Measurements from ENCODE around the gene SLC23A1.
"Not testable (repeated sequence)": the region's sequence is repeated elsewhere in the genome, so short reads cannot be mapped to it uniquely, and the experiment has no call there.

SLC23A1 gene

GRCh38 chr5:139389701-139390638 is 6.9 kb upstream of the SLC23A1 start, which contains the start of gene MZB1:
Gene MZB1, minus strand, starts transcription at chr5:139389913. Its CDS starts 57 bp downstream, at chr5:139389856.
- DNase-seq (ENCODE audit: low spot score), result peak; percentile 96

- peak; percentile 91 for DNase-seq (ENCODE audit: low spot score)
These were observed 5.2 kb upstream of the SLC23A1 start for GRCh38 chr5:139388198-139388821.

DNA sequence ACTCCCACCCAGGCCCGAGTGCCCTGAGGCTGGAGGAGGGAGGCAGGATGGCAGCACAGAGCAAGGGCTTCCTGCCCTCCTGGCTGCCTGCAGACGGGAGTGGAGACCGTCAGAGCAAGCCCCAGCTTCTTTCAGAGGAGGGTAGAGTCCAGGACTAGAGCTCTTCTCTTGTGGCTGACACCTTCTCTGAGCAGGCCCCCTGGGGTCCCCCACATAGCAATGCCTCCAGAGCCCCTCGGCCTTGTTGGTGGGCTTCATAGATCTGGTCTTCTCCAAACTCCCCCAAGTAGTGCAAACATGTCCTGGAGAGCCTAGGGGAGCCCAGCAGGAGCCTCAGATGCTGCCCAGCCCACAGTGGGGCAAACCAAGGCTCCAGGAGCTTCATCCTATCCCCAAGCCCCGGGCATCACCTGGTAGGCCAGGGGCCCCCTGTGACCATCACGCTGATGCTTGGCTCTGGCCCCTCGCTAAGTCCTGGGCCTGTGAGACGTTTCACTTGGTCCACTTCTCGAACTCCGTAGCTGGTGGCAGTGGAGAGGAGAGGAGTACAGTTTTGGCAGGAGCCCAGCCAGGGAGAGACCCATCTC is 4.6 kb upstream of the SLC23A1 start:
- DNase-seq (ENCODE audit: low spot score), result peak; percentile 48

DNA sequence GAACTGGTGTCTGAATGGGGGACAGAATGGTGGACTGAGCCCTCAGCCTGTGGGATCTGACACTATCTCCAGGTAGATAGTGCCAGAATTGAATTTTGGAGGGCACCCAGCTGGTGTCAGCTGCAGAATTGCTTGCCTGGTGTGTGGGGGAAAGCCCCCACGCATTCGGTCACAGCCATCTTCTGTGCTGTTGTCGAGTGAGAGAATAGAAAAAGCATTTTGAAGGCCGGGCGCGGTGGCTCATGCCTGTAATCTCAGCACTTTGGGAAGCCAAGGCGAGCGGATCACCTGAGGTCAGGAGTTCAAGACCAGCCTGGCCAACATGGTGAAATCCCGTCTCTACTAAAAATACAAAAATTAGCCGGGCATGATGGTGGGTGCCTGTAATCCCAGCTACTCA is 3.9 kb upstream of the SLC23A1 start:
- DNase-seq (ENCODE audit: low spot score), result not testable (repeated sequence)

DNA sequence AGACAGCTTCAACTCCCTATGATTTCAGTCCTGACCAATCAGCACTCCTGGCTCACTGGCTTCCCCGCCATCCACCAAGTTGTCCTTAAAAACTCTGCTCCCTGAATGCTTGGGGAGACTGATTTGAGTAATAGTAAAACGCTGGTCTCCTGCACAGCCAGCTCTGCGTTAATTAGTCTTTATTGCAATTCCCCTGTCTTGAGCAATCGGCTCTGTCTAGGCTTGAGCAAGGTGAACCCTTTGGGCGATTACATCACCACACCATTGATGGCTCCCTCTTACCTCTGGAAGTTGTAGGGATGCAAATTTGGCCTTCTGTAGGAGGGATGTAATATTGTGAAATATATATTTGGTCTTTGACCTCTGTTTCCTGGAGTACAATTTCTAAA is 2.9 kb upstream of the SLC23A1 start:
- DNase-seq (ENCODE audit: low spot score), result no peak

DNA sequence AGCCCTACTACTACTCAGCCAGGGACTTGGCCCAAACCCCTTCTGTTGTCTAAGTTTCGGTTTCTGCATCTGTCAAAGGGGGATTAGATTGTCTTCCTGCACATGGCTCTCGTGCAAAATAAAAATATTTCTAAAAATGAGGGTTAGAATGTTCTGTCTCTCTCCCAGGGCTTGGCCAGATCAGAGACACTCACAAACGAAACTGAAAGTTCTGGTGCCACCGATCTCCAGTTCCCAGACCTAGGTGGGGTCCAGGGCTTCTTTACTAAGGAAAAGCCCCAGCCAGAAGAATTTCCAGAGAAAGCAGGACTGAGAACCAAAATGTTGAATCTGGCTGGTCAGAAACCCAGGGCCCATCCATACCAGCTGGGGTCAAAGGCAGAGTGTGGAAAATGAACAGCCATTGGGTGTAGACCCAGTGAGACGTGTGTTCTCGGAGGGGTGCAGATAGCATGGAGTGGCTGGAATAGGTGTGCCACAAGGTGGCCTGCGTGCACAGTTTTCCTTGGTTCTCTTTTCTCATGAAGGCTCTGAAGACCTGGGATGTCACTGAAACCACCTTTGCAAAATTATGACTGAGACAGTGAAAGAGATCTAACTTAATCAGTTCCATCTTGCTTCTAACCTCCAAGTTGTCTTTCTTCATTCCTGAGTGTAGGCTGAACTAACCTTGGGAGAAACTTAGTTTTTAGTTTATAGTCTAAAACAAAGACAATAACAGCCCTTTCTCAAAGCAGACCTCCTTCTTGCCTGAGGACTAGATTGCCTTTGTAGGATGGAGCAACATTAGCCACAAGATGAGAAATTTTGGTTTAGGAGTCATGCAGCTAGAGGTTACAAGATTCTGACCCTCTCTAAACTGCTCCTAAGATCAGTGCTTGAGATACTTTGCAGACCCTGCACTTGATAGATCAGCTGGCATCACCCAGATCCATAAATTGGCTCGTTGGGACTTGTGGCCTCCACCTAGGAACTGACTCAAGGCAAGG is 2.3 kb upstream of the SLC23A1 start:
- peak; percentile 59 for DNase-seq (ENCODE audit: low spot score)

- DNase-seq (ENCODE audit: low spot score), result no peak
These were observed 1.5 kb upstream of the SLC23A1 start for GRCh38 chr5:139384591-139385051.

DNA sequence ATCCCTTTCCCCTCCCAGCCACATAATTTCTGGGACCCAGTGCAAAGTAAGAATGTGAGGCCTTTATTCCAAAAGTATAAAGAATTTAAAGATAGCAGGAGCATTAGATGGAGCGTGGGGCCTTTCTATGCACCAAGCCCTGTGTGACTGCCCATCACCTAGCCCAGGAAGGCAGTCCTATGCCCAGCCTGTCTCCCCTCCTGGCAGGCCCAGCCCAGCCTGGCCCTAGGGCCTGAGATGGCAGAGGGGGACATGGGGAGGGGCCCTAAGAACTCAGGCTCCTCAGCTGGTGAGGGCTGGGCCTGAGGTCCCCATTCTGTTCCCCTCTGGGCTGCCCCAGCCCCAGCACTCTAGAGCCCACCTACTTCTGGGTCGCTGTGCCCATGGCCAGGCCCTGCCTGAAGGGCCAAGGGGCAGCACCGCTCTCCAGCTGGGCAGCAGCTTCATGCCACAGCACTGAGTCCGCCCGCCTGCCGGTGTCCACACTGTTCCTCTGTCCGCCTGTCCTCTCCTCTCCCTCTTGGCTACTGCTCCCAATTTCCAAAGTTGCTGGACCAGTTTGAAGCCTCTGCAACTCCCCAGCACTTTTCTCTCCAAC is 995 bp upstream of the SLC23A1 start:
- DNase-seq (ENCODE audit: low spot score), result no peak

DNA sequence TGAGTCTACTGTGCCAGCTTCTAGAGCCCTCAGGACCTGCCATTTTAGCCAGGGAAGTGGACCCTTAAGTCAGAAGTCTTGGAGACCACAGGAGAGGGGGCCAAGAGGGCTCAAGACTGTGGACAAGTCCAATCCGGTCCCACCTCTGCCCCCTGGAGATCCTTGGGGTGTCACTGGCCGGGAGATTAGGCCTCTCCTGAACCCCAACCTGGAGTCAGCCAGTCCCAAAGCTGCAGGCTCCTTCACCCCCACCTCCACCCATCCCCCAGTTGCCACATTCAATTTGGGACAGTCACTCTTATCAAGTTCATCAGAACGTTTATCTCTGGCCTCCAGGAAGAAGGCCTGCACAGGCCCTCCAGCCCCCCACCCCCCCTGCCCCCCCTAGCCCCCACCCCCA is 290 bp downstream of the SLC23A1 start:
- no peak for DNase-seq (ENCODE audit: low spot score)

DNA sequence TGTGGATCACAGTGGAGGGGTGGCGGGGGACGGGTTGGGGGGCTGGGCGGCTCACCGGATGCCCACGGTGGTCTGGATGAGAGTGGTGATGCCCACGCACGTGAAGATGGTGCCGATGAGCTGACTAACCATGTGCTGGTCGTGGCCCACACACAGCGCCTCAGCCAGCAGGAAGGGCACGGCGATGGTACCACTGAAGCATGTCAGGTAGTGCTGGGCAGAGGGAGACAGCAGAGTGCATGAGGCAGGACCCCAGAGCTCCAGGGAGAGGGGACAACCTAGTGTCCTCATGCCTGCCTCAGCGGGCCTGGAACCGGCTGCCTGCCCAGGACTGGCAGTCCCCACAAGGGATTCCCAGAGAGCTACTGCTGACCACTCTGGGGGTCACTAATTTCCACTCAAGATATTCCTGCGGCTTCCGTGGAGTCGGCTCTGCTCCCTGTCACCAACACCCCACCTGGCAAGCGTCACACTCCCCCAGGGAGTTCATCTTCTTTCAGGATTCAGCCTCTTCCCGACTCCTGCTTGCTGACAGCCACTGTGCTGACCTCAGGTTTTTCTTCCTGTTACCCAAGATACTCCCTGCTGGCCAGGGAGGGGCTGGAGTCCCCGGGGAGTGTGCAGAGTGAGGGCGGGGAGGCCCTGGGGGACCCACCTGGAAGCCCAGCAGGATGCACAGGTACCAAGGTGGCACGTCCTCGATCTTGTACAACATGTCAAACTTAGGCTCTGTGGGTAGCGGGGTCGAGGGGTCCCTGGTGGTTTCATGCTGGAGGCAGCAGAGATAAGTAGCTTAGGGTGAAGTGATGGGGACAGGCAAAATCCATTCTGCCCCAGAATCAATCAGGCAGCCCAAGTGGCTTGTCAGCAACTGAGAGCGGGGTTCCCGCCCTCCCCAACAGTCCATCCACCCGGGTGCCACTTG is 998 bp downstream of the SLC23A1 start:
- DNase-seq (ENCODE audit: low spot score), result no peak

- no peak for DNase-seq (ENCODE audit: low spot score)
These were observed 3.3 kb downstream of the SLC23A1 start for GRCh38 chr5:139379626-139380449.

DNA sequence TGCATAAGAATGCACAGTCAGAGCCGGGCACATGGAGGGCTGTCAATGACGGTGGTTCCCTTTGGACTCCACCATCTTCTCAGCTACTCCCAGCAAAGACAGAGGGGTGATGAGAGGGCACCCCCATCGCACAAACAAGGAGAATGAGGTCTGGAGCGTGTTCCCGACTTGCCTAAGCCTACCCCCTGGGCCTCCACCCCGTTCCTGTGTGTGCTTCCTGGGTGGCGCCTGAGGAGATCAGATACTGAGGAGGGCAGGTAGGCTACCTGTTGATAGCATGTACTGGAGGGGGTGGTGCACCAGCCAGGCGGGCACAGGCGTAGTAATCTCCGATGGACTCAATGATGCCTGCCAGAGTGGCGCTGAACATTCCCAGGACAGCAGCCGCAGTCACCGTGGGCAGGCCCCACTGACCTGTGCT is 4.1 kb downstream of the SLC23A1 start:
- DNase-seq (ENCODE audit: low spot score), result no peak

- DNase-seq (ENCODE audit: low spot score), result no peak
These were observed 4.8 kb downstream of the SLC23A1 start for GRCh38 chr5:139378101-139378825.

- DNase-seq (ENCODE audit: low spot score), result no peak
These were observed 5.9 kb downstream of the SLC23A1 start for GRCh38 chr5:139377226-139377625.

DNA sequence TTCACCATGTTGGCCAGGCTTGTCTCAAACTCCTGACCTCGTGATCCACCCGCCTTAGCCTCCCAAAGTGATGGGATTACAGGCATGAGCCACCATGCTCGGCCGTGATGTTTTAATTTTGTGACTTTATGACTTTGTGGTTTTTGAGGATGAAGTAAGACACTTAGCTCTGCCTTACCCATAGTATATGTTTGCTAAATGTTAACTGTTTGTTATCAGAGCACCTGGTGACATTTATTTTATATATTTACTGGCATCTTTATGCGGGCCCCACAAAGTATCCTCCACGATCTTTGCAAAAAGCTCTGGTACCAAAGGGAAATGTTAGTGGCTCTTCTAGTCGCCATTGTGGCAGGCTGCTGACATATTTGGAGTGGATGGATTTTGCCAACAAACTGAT is 6.7 kb downstream of the SLC23A1 start:
- no peak for DNase-seq (ENCODE audit: low spot score)

- DNase-seq (ENCODE audit: low spot score), result no peak
These were observed 8.2 kb downstream of the SLC23A1 start for GRCh38 chr5:139374909-139375308.

DNA sequence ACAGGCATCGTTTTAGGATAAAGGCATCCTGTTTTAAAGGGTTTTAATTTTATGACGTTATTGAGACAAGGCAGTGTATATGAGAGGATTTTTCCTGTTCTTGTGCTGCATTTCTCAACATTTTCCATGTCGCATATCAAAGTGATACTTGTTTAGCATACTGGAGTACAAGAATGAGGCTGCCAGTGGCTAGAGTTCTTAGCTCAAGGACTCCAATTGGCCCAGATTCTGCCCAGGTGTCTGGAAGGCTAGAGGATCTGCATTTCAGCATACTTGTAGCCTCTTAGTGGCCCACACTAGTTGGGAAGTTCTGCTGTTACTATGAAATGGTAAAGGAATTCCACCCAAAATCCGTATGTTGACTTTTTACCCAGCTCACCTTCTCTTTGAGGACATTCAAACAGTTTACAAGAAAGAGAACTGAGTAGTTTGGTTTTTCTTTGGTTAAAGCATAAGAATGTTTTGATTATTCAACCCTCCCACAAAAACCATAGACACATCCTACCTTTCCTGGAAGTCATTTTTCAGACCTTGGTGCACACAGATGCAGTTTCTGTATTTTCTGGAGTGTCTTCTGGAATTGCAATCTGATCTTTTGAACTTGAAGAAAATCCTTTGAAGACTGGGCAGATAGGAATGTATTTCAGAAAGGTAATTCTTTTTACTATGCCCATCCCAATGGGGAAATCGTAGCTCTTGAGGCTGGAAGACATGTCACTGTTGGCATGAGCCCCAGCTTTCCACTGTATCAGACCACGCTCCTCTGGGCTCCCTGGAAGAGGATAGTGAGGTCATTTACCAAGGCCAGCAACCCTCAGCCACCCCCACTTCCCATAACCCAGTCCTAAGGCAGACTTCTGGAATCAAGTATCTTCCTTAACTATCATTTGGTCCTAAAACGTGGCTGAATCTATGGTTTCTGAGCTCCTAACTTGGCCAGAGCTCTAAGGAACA is 11.3 kb downstream of the SLC23A1 start:
- peak; percentile 12 for DNase-seq (ENCODE audit: low spot score)

All from NAMALWA (cell line).